Measurements from ENCODE around the gene SLC39A1. TPM values are rescaled to one million over a fixed set of nuclear protein-coding genes. Genes with fewer than 3 reads are reported as not detected.

The SLC39A1 gene
- total and polyA plus RNA-seq, 9 of the 15 experiments (the other 6 are each of a cell fraction or from before 2014, with no cell fraction given) = 9.9 to 81.1 (median 62.7) TPM

GRCh38 chr1:153958111-153958960 lies 5.0 kb downstream of the SLC39A1 start, which contains the start of gene CRTC2 (continued):
- TF ChIP-seq ZNF23 (CRISPR knock-in tag; IDR thresholded peaks at IDR 0.05) = no peak
- no peak for TF ChIP-seq ZNF165 (CRISPR knock-in tag; IDR thresholded peaks at IDR 0.05; ENCODE audit: borderline replicate concordance)
- TF ChIP-seq IRF2 (CRISPR knock-in tag; IDR thresholded peaks at IDR 0.05) = no peak
- TF ChIP-seq FUS (optimal IDR thresholded peaks at IDR 0.05; ENCODE audit: low read depth, low read length) = no peak
- peak; percentile 97 for TF ChIP-seq ZNF644 (tag; IDR thresholded peaks at IDR 0.05; ENCODE audit: low read depth)
- no peak for TF ChIP-seq ZNF76 (CRISPR knock-in tag; IDR thresholded peaks at IDR 0.05; ENCODE audit: borderline replicate concordance)
- TF ChIP-seq ZNF24 (IDR thresholded peaks at IDR 0.05) = no peak
- TF ChIP-seq ASH1L (IDR thresholded peaks at IDR 0.05; ENCODE audit: borderline replicate concordance, low read depth, partially characterized antibody) = peak; percentile 89
- TF ChIP-seq ZEB2 (IDR thresholded peaks at IDR 0.05) = no peak
- TF ChIP-seq ETV5 (CRISPR knock-in tag; IDR thresholded peaks at IDR 0.05; ENCODE audit: low read depth) = peak; percentile 95
- no peak for TF ChIP-seq MCM3 (IDR thresholded peaks at IDR 0.05)
- TF ChIP-seq YY1 (IDR thresholded peaks at IDR 0.05; ENCODE audit: borderline replicate concordance in 1 of 3, control insufficient read depth in 1 of 3, extremely low read depth in 1 of 3, insufficient read depth in 3 of 3, insufficient read length in 1 of 3, insufficient replicate concordance in 2 of 3, low read depth in 1 of 3, low read length in 2 of 3) = peak in 1 of 3 experiments; percentile 32
- no peak for TF ChIP-seq HNRNPL (IDR thresholded peaks at IDR 0.05; ENCODE audit: low read depth, low read length)
- TF ChIP-seq, protein P1, sequence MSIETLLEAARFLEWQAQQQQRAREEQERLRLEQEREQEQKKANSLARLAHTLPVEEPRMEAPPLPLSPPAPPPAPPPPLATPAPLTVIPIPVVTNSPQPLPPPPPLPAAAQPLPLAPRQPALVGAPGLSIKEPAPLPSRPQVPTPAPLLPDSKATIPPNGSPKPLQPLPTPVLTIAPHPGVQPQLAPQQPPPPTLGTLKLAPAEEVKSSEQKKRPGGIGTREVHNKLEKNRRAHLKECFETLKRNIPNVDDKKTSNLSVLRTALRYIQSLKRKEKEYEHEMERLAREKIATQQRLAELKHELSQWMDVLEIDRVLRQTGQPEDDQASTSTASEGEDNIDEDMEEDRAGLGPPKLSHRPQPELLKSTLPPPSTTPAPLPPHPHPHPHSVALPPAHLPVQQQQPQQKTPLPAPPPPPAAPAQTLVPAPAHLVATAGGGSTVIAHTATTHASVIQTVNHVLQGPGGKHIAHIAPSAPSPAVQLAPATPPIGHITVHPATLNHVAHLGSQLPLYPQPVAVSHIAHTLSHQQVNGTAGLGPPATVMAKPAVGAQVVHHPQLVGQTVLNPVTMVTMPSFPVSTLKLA (conservative IDR thresholded peaks at IDR 0.05) = peak; percentile 83 to 89; a peak in 3 of 4 replicates
- no peak for TF ChIP-seq IRF9 (tag; IDR thresholded peaks at IDR 0.05)
- peak; percentile 85 for TF ChIP-seq OTX1 (CRISPR knock-in tag; IDR thresholded peaks at IDR 0.05)
- TF ChIP-seq EWSR1 (IDR thresholded peaks at IDR 0.05; ENCODE audit: borderline replicate concordance, low read depth, partially characterized antibody) = no peak
- TF ChIP-seq NR4A1 (CRISPR knock-in tag; IDR thresholded peaks at IDR 0.05) = no peak
- TF ChIP-seq NR4A1 (tag; IDR thresholded peaks at IDR 0.05) = peak; percentile 89
- TF ChIP-seq SOX6 (IDR thresholded peaks at IDR 0.05) = no peak
- no peak for TF ChIP-seq GATAD2A (IDR thresholded peaks at IDR 0.05)
- 0 out of 2 replicates have a peak, but pooled peaks have one; percentile 36 for TF ChIP-seq GTF2F1 (IDR thresholded peaks at IDR 0.05; ENCODE audit: low read depth, low read length)
- peak; percentile 65 for TF ChIP-seq ATF7 (IDR thresholded peaks at IDR 0.05)
- TF ChIP-seq ZNF239 (CRISPR knock-in tag; IDR thresholded peaks at IDR 0.05) = peak; percentile 29; the same call in 1 of the 2 replicates
- no peak for TF ChIP-seq HMBOX1 (IDR thresholded peaks at IDR 0.05)
- no peak for TF ChIP-seq BDP1 (IDR thresholded peaks at IDR 0.05; ENCODE audit: insufficient read depth, insufficient read length)
- TF ChIP-seq NFIX (CRISPR knock-in tag; IDR thresholded peaks at IDR 0.05; ENCODE audit: low read depth) = no peak
